ENCODE measurements around the gene RNU6-9.

Gene RNU6-9

GRCh38 chr19:871446-872265 is 21.6 kb upstream of the RNU6-9 start:
- peaks cover 53% of the 10 kb centered on the region for H3K36me3 ChIP-seq (replicated peaks)
- no peak overlapping the region for H3K27ac ChIP-seq
- no peaks in the 10 kb centered on the region for H3K27me3 ChIP-seq (replicated peaks)
- in situ Hi-C loops (cut with HindIII; ENCODE audit: low pct_ligation_motif_present, low sequenced_read_pairs) = no loop called here
- TF ChIP-seq CTCF (IDR thresholded peaks at IDR 0.05; ENCODE audit: low read depth, low read length, missing control alignments) = no peak
- DNase-seq = no peak
- H3K4me3 ChIP-seq (ENCODE audit: low read depth, low read length) = no peak overlapping the region

GRCh38 chr19:872266-872951 is 20.9 kb upstream of the RNU6-9 start:
- no peak for TF ChIP-seq CTCF (IDR thresholded peaks at IDR 0.05; ENCODE audit: low read depth, low read length, missing control alignments)
- H3K27ac ChIP-seq = no peak overlapping the region
- in situ Hi-C loops (cut with HindIII; ENCODE audit: low pct_ligation_motif_present, low sequenced_read_pairs) = no loop called here
- no peak for DNase-seq
- H3K4me3 ChIP-seq (ENCODE audit: low read depth, low read length) = no peak overlapping the region
- peaks cover 60% of the 10 kb centered on the region for H3K36me3 ChIP-seq (replicated peaks)
- no peaks in the 10 kb centered on the region for H3K27me3 ChIP-seq (replicated peaks)

- in situ Hi-C loops (cut with HindIII; ENCODE audit: low pct_ligation_motif_present, low sequenced_read_pairs) = no loop called here
- no peak for DNase-seq
- TF ChIP-seq CTCF (IDR thresholded peaks at IDR 0.05; ENCODE audit: low read depth, low read length, missing control alignments) = no peak
- Histone ChIP-seq H3K27me3 (replicated peaks) (no peaks in the 10 kb centered on the region), H3K27ac (no peak overlapping the region), H3K36me3 (replicated peaks) (peaks cover 54% of the 10 kb centered on the region), H3K4me3 (ENCODE audit: low read depth, low read length) (no peak overlapping the region)
Observed at GRCh38 chr19:873084-873483, 20.2 kb upstream of the RNU6-9 start.

- H3K36me3 ChIP-seq (replicated peaks) = peaks cover 49% of the 10 kb centered on the region
- H3K27me3 ChIP-seq (replicated peaks) = no peaks in the 10 kb centered on the region
- no peak overlapping the region for H3K4me3 ChIP-seq (ENCODE audit: low read depth, low read length)
- no peak overlapping the region for H3K27ac ChIP-seq
- TF ChIP-seq CTCF (IDR thresholded peaks at IDR 0.05; ENCODE audit: low read depth, low read length, missing control alignments) = no peak
- no peak for DNase-seq
- in situ Hi-C loops (cut with HindIII; ENCODE audit: low pct_ligation_motif_present, low sequenced_read_pairs) = no loop called here
Observed at GRCh38 chr19:873561-874041, 19.7 kb upstream of the RNU6-9 start.

- peaks cover 45% of the 10 kb centered on the region for H3K36me3 ChIP-seq (replicated peaks)
- H3K27ac ChIP-seq = no peak overlapping the region
- H3K27me3 ChIP-seq (replicated peaks) = no peaks in the 10 kb centered on the region
- in situ Hi-C loops (cut with HindIII; ENCODE audit: low pct_ligation_motif_present, low sequenced_read_pairs) = no loop called here
- no peak for DNase-seq
- no peak overlapping the region for H3K4me3 ChIP-seq (ENCODE audit: low read depth, low read length)
- TF ChIP-seq CTCF (IDR thresholded peaks at IDR 0.05; ENCODE audit: low read depth, low read length, missing control alignments) = peak; percentile 3
Observed at GRCh38 chr19:875265-875879, 17.9 kb upstream of the RNU6-9 start.
